ENCODE data around the gene ZNF774. TPM values are rescaled to one million over a fixed set of nuclear protein-coding genes. Genes with fewer than 3 reads are reported as not detected.

The ZNF774 gene
- total RNA-seq, 1 donor from 2014 or later: 3.3 TPM

- Mint-ChIP-seq H3K9me3 (ENCODE audit: unreplicated experiment) (no peaks in the 10 kb centered on the region), H3K36me3 (ENCODE audit: low read depth, unreplicated experiment) (peaks cover 12% of the 10 kb centered on the region), H3K27me3 (ENCODE audit: low read depth, unreplicated experiment) (no peaks in the 10 kb centered on the region), H3K4me3 (ENCODE audit: unreplicated experiment) (no peak overlapping the region), H3K4me1 (ENCODE audit: low read depth, unreplicated experiment) (peaks cover 19% of the 10 kb centered on the region), H3K27ac (ENCODE audit: unreplicated experiment) (peak overlapping the region; percentile 58)
- Histone ChIP-seq H2AFZ (ENCODE audit: low read depth, low read length) (no peak overlapping the region), H3K36me3 (ENCODE audit: insufficient read depth, low read length) (no peaks in the 10 kb centered on the region), H3K27ac (ENCODE audit: low read depth, low read length) (peak overlapping the region; percentile 36), H3K79me2 (ENCODE audit: insufficient read depth, low read length) (no peaks in the 10 kb centered on the region), H3K4me1 (ENCODE audit: insufficient read depth, low read length) (peaks cover 25% of the 10 kb centered on the region), H3K9me3 (ENCODE audit: insufficient read depth, low read depth, low read length) (no peaks in the 10 kb centered on the region), H4K20me1 (ENCODE audit: insufficient read depth, low read length) (no peaks in the 10 kb centered on the region), H3K4me2 (ENCODE audit: low read length) (peak overlapping the region; percentile 4), H3K9ac (ENCODE audit: low read length) (no peak overlapping the region), H3K27me3 (ENCODE audit: insufficient read depth, low read length) (no peaks in the 10 kb centered on the region), H3K4me3 (ENCODE audit: insufficient read depth, low read depth, low read length) (no peak overlapping the region)
- FAIRE-seq (no peak), DNase-seq (ENCODE audit: low read depth) (peak; percentile 70)
- TF ChIP-seq EZH2 (IDR thresholded peaks at IDR 0.05; ENCODE audit: insufficient read depth, low read length) (no peak), CTCF (IDR thresholded peaks at IDR 0.05; ENCODE audit: insufficient read depth, low read depth, low read length) (no peak)
Measured at GRCh38 chr15:90358124-90359033, 6.3 kb downstream of the ZNF774 start.

GRCh38 chr15:90360746-90361145, 8.7 kb downstream of the ZNF774 start:
- DNase-seq (ENCODE audit: low read depth): no peak

More at GRCh38 chr15:90360746-90361145, 8.7 kb downstream of the ZNF774 start:
- no peaks in the 10 kb centered on the region for H3K36me3 ChIP-seq (ENCODE audit: insufficient read depth, low read length)
- TF ChIP-seq EZH2 (IDR thresholded peaks at IDR 0.05; ENCODE audit: insufficient read depth, low read length) (no peak), CTCF (IDR thresholded peaks at IDR 0.05; ENCODE audit: insufficient read depth, low read depth, low read length) (no peak)
- H3K4me1 ChIP-seq (ENCODE audit: insufficient read depth, low read length): peaks cover 40% of the 10 kb centered on the region
- H3K4me3 ChIP-seq (ENCODE audit: insufficient read depth, low read depth, low read length): no peak overlapping the region
- H3K27me3 Mint-ChIP-seq (ENCODE audit: low read depth, unreplicated experiment): no peaks in the 10 kb centered on the region
- H3K27ac Mint-ChIP-seq (ENCODE audit: unreplicated experiment): no peak overlapping the region
- H3K9ac ChIP-seq (ENCODE audit: low read length): no peak overlapping the region
- no peak overlapping the region for H3K4me3 Mint-ChIP-seq (ENCODE audit: unreplicated experiment)
- H3K79me2 ChIP-seq (ENCODE audit: insufficient read depth, low read length): no peaks in the 10 kb centered on the region
- peaks cover 12% of the 10 kb centered on the region for H3K36me3 Mint-ChIP-seq (ENCODE audit: low read depth, unreplicated experiment)
- H3K9me3 Mint-ChIP-seq (ENCODE audit: unreplicated experiment): no peaks in the 10 kb centered on the region
- H3K27me3 ChIP-seq (ENCODE audit: insufficient read depth, low read length): no peaks in the 10 kb centered on the region
- no peaks in the 10 kb centered on the region for H3K9me3 ChIP-seq (ENCODE audit: insufficient read depth, low read depth, low read length)
- H3K4me2 ChIP-seq (ENCODE audit: low read length): no peak overlapping the region
- FAIRE-seq: no peak
- H2AFZ ChIP-seq (ENCODE audit: low read depth, low read length): no peak overlapping the region
- peaks cover 28% of the 10 kb centered on the region for H3K4me1 Mint-ChIP-seq (ENCODE audit: low read depth, unreplicated experiment)
- no peak overlapping the region for H3K27ac ChIP-seq (ENCODE audit: low read depth, low read length)
- H4K20me1 ChIP-seq (ENCODE audit: insufficient read depth, low read length): no peaks in the 10 kb centered on the region

All from astrocyte (in vitro differentiated cells and primary cell).